NT2/D1 (cell line): ENCODE measurements around the gene MARCHF3.

ENCODE experiments used
- SUZ12 ChIP-seq: IDR thresholded peaks from 2 replicates; pipeline ENCODE4 v1.6.1; 2011; ENCODE audit not compliant: insufficient read length, insufficient read depth; ENCODE audit errors: extremely low read depth
- YY1 ChIP-seq: IDR thresholded peaks from 2 replicates; pipeline ENCODE4 v1.6.1; 2011; ENCODE audit not compliant: insufficient read length, insufficient read depth
- ZNF274 ChIP-seq: IDR thresholded peaks from 2 replicates; pipeline ENCODE4 v1.6.1; 2011; ENCODE audit warnings: mild to moderate bottlenecking, low read depth, low read length

DNA sequence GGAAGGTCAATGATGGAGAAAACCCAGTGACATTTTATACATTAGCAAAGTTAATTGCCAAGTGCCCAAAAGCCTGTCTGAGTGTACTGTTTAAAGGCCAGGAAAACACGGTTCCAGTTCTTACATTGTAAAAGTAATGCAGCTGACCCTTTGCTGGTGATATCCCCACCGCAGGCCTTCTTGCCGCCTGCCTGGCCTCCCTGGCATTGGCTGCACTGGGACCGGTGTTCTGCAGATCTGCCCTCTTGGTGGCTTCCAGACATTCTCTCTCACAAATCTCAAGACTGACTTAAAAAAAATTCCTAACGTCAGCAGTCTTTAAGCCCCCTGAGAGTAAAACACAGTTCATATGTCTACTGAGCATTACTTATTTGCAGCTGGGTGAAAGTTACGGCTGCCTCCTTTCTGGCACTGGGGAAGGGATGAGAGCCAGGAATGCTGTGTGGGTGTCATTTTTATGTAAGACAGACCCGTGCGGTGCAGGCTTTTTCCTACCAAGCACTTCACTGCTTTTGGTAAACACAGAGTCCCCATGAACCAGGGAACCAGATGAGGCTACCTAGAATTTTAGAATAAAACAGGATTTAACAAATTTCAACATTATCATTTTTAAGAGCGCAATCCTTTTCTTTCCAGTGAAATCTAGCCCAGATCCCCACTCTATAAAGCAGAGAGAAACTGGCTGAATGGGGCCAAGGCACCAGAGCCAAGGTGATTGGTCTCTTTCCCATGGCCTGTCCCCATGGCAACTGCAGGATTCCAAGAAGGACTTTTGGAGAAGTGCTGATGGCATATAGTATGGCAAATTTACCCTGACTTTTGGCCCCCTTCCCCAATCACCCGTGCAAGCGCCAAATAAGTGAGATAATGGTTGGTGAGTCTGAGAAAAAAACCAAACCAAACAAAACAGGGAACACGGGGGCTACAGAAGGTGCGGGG lies 172.6 kb downstream of the MARCHF3 start:
- TF ChIP-seq YY1 (no peak), ZNF274 (no peak), SUZ12 (no peak)
